GM21526 (cell line): ENCODE results near the gene ADGRG2.
"Not testable (repeated sequence)": the region's sequence is repeated elsewhere in the genome, so short reads cannot be mapped to it uniquely, and the experiment has no call there.

Experiments used
- ATAC-seq: cut with Tn5 transposase; IDR thresholded peaks from one replicate; pipeline ENCODE4 v1.9.1; 2021; ENCODE audit warnings: moderate library complexity; ENCODE audit not compliant: unreplicated experiment, low FRiP score

The ADGRG2 gene

GRCh38 chrX:19089555-19090040 lies 32.7 kb downstream of the ADGRG2 start:
- no peak for ATAC-seq

- no peak for ATAC-seq
These were observed 36.0 kb downstream of the ADGRG2 start for GRCh38 chrX:19086102-19086772.

DNA sequence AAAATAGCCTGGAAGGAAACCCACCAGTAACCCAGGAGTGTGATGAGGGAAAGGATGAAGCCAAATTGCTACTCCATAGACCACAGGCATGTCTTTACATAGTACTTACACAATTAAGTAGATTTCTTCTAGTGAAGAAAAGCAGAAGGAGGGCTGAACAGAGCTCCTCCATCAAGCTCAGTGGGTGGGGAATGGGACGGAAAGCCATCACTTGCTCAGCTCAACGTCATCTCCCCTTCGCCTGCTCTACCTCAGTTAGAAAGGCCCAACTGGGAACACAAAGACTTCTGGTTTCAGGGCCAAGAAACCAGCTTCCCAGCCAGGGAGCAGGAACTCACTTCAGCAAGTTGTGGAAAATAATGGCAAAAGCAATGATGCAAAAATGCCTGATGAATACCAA lies 36.6 kb downstream of the ADGRG2 start:
- ATAC-seq: no peak

DNA sequence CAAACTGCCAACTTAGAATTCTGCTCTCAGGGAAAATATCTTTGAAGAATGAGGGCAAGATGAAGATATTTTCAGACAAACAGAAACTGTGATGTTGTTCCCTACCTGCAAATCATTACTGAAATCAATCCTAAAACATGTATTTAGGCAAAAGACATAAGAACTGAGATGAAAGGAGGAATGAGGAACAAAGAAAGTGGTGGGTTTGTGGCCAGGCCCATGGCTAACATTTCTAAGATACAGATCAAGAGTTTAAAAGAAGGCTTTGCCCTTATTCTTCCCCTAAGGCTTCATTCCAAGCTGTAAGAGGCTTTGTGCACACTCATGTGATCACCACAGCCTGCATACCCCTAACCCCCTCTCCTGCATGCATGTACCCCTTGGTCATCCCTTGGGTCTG lies 46.5 kb downstream of the ADGRG2 start:
- ATAC-seq: no peak

- ATAC-seq: no peak
These were observed 49.9 kb downstream of the ADGRG2 start for GRCh38 chrX:19072372-19072771.

- no peak for ATAC-seq
These were observed 51.7 kb downstream of the ADGRG2 start for GRCh38 chrX:19070555-19070994.

GRCh38 chrX:19066987-19067386 lies 55.3 kb downstream of the ADGRG2 start:
- not testable (repeated sequence) for ATAC-seq

GRCh38 chrX:19065535-19065934 lies 56.7 kb downstream of the ADGRG2 start:
- ATAC-seq: no peak

- ATAC-seq: no peak
These were observed 58.1 kb downstream of the ADGRG2 start for GRCh38 chrX:19064175-19064574.

- no peak for ATAC-seq
These were observed 59.2 kb downstream of the ADGRG2 start for GRCh38 chrX:19063030-19063429.

DNA sequence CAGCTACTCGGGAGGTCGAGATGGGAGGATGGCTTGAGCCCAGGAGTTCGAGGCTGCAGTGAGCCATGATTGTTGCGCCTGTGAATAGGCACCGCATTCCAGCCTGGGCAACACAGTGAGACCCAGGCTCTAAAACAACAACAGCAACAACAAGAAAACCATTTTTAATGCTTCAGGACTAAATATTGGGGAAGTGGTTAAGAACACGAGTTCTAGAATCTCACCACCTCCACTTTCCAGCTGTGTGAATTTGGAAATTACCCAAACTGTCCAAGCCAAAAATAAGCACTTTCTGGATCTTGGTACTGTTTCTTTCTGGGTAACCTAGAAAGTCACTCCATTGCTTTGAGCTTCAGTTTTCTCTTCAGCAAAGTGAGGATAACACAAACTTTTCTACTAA lies 63.2 kb downstream of the ADGRG2 start:
- ATAC-seq: no peak

GRCh38 chrX:19057856-19058255 lies 64.4 kb downstream of the ADGRG2 start:
- ATAC-seq: no peak

GRCh38 chrX:19049110-19049509 lies 73.2 kb downstream of the ADGRG2 start:
- no peak for ATAC-seq

DNA sequence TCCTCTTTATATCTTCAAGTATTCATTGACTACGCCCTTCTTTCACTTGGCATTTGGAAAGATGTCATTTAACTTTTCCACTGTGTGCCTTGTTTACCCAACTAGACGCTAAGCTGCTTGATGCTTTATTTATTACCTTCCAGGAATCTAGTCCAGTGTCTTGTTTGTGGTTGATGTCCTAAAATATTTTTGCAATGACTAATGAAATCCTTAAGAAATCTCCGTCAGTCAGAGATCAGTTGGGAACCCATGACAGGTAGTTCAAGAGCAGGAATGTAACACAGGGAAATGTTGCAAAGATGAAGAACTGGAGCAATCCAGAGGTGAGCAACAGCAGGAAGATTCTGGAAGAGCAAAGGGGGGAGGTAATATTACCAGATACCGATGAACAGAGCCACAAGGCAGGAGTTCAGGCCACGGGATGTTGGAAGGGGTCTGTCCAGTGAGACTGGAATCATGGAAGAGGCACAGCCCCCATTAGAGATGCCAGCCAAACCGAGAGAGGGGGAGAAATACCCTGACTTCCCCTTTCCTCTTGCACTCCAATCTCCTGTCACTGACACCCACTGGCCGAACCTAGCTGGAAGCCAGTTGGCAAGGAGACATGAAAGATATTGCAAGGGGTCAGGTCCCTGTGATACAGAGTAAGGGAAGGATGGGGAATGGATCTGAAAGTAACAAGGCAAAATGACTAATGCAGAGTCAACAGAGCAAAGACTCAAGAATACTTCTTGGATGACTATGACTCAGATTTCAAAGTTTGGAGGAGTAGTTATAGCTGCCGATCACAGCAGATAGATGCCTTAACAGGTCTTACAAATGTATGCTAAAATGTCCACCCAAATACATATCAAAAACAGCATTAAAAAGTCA lies 75.7 kb downstream of the ADGRG2 start:
- ATAC-seq: no peak

- no peak for ATAC-seq
These were observed 81.9 kb downstream of the ADGRG2 start for GRCh38 chrX:19040373-19040772.

DNA sequence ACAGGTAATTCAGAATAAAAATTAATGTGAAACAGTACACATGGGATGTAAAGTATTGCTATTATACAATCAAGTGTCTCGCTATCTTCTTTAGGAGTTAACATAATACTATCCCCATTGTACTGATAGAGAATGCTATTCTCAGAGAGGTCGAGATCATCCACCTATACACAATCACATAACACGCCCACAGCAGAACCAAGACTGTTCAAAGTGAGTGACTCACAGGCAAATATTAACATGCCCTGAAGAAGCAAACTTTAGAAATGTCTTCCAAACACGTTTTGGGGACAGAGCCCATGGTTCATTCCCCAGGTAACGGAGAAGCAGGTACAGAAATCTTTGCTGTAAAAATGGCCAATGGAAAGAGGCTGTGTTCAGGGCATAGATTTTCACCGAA lies 88.2 kb downstream of the ADGRG2 start:
- ATAC-seq: no peak

- ATAC-seq: no peak
These were observed 91.5 kb downstream of the ADGRG2 start for GRCh38 chrX:19030805-19031204.

GRCh38 chrX:19028560-19028959 lies 93.7 kb downstream of the ADGRG2 start:
- no peak for ATAC-seq

GRCh38 chrX:19024366-19024765 lies 97.9 kb downstream of the ADGRG2 start:
- no peak for ATAC-seq

GRCh38 chrX:19019996-19020395 lies 102.3 kb downstream of the ADGRG2 start:
- no peak for ATAC-seq

- no peak for ATAC-seq
These were observed 105.0 kb downstream of the ADGRG2 start for GRCh38 chrX:19017271-19017670.

- ATAC-seq: not testable (repeated sequence)
These were observed 105.7 kb downstream of the ADGRG2 start for GRCh38 chrX:19016614-19017013.
